HG03097 (cell line): ENCODE data around the gene HUWE1.

Experiments used
- ATAC-seq: cut with Tn5 transposase; IDR thresholded peaks from one replicate; pipeline ENCODE4 v1.9.1; 2021; ENCODE audit not compliant: unreplicated experiment, low FRiP score

Gene HUWE1

DNA sequence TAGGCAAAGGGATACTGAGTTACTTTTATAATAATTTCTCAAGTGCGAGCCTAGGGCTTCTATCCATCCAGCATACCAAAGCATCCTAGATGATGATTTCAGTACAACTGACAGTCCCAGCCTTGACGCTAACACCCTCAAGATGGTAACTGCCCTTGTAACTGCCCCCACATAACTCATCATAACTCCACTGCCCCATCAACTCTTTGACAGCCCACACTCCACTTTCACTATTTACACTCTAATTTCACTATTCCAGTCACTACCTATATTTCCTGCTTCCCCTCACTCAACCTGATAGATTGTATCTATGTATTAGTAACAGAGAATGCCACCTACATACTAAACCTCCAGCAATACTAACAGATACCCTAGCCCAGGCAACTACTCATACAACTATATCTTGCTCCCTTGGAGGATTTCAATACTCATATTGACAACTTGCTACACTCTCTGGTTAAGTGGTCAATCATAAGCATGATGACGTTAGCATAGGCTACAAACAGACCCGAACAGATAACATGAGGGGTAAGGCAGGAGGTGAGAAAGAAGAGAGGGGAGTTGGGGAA lies 65.0 kb downstream of the HUWE1 start:
- no peak for ATAC-seq

DNA sequence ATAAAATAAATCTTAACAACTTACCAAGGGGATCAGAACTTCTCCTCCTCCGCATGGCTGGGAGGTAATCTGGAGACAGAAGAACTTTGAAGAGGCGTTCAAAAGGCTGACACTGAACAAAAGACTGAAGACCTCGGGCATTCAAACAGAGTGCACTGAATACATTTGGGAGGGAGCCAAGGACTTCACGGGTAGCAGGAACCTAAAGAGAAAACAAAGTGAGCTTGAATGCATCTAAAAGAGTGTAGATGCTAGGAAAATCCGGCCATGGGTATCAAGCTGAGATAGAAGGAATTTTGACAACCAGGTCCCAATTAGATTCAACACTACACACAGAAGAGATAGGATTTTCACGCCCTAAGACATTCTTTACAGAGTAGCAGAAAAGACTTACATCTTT lies 69.6 kb downstream of the HUWE1 start:
- ATAC-seq: no peak

DNA sequence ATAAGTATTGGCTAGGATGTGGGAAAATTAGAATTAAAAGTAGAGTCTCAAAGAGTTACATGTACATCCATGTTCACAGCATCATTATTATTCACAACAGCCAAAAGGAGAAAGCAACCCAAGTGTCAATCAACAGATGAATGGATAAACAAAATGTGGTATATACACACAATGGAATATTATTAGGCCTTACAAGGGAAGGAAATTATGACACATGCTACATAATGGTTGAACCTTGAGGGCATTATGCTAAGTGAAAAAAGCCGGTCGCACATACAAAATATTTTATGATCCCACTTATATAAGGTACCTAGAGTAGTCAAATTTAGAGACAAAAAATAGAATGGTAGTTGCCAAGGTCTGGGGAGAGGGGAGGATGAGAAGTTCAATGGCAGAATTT lies 80.1 kb downstream of the HUWE1 start:
- ATAC-seq: no peak

DNA sequence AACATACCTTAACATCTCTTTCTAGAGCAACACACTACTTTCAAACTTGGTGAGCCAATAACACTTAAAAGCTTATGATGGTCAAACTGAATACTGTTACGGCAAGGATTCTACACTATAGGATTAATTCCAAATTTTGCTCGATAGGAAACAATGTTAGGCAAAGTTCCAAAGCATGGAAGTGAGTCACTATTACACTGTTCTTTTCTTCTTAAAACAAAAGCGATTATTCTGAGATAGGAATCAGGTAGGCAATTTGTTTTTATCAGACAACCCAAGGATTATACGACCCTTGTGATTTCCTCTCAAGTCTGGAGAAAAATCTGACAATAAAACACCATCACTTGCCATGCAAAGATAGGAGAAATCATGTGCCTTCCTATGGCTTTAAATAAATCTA lies 81.5 kb downstream of the HUWE1 start:
- no peak for ATAC-seq

DNA sequence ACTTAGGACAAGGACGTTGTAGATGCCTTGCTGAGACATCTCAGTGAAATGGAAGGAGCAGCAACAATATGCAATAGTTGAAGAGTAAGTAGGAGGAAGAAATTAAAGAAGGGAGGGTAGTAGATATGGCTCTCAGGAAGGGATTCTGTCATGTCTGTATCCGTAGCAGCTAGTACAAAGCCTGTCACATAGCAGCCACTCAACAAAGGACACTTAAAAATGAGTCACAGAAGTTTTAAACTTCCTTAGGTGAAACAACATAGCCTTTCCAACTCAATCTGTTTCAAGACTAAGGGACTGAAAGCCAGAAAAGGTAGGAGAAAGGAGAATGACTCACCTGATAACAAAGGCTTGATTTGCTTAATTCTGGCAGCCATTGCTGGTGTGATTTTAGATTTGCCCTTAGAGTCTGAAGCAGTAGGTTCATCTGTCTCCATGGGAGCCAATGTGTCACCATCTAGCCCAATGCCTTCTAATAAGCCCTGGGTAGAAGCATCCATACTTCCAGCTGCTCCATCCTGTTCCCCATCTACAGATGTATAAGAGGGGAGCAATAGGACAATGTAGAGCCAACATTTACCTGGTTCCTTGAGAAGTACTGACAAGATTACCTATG lies 86.6 kb downstream of the HUWE1 start:
- ATAC-seq: no peak

DNA sequence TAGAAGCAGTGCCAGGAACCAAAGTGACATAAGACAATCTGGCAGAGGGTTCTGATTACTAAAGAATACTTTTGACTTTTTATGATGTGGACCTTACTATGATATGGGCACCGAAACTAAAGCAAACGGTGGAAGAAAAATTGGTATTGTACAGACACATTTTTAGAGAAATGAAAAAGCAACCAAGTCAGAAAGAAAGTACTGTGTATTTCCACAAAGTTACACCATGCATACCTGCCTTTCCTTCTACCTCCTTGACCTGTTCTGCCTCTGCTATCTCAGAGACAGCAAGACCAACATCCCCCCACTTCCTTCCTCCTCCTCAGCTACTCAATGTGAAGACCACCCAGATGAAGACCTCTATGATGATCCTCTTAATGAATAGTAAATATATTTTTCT lies 88.3 kb downstream of the HUWE1 start:
- ATAC-seq: no peak

DNA sequence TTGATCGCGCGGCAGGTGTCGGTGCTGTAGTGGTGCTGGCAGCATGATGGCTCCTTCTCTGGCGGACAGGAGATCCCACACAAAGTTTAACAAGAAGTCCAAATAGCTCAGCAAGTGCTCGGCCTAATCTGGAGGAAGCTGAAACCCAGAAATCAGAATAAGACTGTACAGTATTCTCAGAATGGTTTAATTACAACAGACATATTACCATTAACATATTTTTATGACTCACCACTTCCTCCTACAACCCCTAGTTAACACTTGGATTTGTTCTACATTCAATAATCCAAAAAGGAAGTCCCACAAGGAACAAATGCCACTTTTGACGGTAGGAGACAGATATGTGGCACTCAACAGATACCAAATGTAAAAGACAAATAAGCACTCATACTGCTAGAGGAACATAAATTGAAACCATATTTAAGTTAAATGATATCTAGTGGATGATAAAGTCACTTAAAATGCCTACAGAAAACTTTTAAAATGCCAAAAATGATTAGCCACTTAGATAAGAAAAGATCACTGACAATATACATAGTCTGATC lies 91.2 kb downstream of the HUWE1 start:
- no peak for ATAC-seq

DNA sequence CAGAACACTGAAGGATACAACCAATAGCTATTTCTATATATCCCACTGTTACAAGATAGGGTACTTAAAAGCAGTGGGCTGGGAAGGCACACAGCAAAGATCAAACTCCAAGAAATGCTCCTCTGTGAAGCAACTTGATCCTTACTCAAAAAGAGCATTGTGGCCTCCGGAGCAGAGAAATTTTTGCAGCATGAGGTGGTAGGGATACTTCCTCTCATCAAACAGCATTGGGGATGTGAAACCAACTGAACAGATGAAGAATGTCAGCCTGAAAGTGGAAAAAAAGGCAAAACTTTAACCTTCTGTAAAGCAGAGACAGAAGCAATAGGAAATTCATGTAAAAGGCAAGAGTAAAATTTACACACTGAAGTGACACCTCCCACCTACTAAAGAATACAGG lies 92.2 kb downstream of the HUWE1 start:
- ATAC-seq: no peak

DNA sequence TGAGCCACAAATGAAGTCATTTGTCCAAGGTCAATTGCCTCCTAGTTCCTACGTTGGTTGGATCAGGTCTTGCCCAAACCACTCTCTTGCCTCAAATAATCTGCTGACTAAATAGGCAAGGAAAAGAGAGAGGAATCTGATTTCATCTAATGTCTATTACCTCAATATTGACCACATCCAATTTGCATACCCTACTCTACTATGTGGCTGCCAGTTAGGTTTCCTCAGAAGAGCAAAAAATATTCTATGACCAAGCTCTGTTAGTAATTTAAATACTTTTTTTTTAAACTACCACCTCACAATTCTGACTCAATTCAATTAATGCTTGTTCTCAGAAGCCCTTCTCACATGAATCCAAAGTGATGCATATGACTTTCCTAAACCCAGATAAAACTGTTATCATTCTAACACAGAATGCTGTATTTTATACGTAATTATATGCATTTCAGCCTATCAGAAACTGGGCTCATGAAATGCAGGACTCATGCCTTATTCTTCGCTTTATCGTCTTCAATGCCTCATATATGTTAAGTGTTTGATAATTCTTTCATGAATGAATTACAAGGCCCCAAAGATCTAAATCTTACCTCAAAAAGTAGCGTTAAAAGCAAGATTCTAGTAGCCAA lies 98.6 kb downstream of the HUWE1 start:
- ATAC-seq: no peak

DNA sequence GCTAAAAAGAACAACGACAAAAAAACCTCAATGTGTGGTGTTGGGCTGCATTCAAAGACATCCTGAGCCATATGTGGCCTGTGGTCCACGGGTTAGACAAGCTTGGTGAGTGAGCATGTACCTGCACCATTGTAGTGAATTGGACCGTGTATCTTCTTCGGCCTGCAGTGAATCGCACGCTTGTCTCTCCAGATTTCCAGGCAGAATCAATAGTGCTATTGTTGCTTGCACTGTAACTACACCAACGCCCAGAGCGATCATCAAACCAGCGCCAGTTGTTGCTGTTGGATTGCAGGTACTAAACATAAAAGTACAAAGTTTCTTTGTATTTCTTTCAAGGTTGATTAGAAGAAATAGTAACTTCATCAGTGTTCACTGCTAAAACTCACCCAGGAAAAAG lies 101.6 kb downstream of the HUWE1 start:
- ATAC-seq: no peak

DNA sequence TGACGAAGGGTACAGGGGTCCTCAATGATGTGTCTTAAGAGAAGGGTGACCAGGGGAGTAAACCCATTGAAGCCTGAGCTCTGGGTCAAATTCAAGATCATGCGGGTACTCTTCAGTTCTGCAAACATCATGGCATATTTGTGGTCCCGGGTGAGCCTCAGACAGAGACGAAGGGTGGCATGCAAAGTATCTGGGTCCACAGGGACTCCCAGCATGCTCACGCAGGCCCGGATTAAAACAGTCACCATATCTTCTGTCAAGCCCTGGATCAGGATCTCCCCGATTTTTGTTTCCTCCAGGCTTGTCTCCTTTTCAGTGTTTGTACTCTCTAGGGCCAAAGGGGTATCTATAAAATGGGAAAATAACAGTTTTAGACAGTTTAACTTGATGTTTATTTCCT lies 102.9 kb downstream of the HUWE1 start:
- no peak for ATAC-seq

DNA sequence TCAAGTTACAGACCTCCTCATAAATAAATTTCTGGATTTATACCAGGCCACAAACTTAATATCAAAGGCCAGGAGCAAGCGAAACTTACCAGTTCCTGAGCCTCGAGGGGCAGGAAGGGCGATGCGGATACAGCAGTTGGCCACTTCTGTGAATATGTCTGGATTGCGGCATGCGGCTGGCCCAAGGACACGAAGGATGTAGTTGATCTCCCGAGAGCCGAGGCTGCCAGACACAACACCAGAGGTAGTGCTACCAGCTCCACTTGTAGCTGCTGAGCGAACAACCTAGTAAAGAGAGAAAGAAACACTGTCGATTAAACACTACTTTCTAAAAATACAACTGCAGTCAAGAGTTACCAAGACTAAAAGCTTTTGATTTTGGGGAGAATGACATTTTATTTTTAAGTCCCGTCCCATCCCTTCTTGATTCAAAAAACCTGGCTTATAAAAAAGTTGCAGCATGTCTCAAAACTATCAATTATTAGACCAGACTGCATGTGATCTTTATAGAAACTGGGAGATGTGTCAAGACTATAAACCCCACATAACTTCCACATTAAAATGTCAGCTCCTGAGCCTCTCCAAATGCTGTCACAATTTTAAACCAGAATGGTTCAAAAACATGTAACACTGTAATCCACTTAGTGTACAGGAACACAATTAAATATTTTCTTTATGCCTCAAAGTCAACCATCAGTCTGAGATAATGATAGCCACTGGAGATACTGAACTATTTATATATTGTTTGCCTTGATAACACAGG lies 105.6 kb downstream of the HUWE1 start:
- no peak for ATAC-seq

DNA sequence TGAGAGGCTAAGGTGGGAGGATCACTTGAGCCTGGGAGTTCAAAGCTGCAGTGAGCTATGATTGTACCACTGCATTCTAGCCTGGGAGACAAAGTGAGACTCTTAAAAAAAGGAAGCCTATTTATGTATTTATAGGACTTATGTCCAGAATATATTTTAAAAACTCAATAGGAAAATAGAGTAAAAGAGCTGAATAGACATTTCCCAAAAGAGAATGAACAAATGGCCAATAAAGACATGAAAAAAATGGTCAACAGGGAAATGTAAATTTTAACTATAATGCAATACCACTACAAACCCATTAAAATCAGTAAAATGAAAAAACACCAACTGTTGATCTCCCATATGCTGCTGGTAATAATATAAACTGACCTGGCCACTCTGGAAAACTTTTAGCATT lies 115.0 kb downstream of the HUWE1 start:
- no peak for ATAC-seq

DNA sequence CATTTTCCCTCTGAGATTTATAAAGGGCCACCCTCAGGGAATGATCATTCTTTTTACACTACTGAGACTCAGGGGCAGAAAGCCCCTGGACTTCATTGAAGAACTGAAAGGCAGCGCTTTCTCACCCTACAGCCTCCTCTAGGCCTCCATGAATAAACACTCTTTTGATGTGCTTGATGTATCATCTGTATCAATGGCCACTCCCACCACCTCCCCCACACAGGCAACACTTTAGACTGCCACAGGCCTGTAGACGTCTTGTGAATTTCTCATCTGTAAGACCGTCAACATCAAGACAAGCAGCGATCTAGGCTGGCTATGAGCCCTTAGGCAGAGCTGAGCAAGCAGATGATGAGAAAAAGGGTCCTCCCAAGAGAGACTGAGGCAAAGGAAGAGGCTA lies 123.2 kb downstream of the HUWE1 start:
- ATAC-seq: no peak

DNA sequence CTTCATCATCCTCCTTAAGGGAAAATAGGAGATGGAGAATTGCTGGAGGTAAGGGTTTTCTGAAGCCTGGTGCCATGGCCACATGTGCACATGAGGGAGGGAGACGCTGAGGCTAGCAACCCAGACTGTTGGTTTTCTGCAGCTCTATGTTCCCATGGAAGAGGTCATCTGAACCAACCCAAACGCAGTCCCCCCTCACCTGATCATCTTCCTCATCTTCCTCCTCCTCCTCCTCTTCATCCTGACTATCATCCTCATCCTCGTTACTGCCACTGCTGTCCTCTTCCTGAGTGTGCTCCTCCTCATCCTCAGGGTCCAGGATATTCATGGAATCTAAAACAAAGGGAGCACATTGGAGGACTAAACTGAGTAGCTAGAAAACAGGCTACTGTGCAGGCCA lies 124.6 kb downstream of the HUWE1 start:
- ATAC-seq: no peak

DNA sequence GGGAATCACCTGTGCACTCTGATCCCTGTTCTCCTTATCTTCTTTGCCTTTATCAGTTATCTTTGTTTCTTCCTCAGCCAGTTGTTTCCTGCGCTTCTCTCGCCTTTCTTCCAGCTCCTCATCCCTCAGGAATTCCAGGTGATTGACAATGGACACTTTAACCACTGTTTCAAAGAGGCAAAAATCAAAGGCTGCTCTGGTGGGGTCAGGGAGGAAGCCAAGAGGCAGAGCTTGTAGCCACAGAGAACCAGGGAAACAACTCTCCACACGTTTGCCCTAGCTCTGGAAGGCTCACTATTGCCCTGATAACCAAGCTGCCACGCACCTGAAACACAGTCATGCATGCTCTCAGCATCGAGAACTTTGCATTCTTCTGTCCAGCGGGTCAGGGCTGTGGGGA lies 127.9 kb downstream of the HUWE1 start:
- no peak for ATAC-seq

DNA sequence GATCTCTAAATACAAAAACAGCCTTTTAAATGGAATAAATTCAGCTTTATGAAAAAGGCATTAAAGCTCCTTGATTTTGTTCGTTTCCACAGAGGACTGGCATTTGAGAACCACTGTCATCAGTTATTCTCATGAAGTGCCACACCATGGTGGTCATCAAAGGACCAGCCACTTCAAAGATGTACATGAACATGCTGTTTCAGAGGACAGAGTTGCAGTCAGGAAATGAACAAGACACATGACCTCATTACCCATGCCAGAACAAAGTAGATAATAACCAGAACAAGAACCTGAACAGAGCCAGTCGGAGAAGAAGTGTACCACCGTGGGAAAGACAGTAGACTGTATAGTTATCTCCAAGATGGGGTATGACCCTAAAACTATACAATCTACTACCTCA lies 129.7 kb downstream of the HUWE1 start:
- no peak for ATAC-seq

DNA sequence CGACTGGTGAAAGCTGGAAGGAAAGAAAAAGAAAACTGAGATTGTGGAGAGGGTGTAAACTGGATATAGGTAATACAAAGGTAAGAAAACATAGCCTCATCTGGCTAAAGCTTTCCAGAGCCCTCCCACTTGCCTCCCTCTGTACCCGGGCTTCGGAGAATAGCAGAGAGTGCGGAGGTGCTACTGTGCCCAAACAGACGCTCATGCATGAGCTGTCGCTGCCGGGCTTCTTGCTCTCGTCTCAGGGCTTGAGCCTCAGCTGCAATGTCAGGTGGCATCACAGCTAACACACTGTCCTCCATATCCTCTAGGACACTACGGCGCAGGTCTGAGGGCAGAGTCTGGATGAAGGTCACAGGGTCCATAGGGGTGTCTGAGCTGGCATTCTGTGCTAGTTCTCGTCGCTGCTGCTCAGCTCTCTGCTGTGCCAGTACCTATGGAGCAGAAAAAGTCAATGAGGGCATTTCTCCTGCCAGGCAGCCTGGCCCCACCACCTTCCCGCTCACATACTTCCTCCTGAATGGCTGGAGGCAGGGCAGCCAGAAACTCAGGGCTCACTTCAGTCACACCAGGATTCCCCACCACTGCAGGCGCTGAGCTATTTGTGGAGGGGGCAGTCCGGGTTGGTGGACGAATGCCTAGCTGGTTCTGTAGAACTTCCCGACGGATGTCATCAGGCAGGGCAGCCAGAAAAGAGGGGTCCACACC lies 135.6 kb downstream of the HUWE1 start:
- ATAC-seq: no peak

DNA sequence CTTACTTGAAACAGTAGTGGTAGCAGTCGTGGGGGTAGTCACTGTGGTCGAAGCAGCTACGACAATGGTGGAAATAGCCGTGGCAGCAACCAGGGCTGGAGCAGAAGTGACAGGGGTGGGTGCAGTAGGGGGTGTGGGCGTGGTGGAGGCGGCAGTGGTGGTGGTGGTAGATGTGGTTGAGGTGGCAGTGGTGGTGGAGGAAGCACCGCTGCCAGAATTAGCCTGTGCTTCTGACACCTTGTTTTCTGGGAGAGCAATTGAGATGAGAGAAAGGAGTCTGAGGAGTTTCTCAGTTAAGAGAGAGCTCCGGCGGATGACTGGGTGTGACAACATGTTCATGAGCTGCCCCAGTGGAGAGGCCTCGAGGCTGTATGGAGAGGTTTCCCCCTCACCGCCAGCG lies 138.9 kb downstream of the HUWE1 start:
- no peak for ATAC-seq

DNA sequence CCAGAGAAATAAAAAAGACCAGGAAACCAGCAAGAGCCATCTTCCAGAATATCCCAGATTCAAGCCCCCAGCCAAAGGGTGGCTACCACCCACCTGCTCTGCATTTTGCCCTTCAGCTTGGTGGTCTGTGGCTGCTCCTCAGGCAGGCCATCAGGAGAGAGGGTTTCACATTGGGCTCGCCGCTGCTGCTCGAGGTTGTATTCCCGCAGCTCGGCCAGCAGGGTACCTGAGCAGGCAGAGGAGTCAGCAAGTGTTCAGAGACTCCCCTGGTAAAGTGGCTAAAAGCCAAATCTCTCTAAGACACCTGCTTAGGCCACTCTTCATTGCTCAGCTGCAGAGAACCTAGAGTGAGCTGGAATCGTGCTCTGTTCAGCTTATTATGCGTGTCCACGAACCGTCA lies 141.6 kb downstream of the HUWE1 start:
- ATAC-seq: no peak

DNA sequence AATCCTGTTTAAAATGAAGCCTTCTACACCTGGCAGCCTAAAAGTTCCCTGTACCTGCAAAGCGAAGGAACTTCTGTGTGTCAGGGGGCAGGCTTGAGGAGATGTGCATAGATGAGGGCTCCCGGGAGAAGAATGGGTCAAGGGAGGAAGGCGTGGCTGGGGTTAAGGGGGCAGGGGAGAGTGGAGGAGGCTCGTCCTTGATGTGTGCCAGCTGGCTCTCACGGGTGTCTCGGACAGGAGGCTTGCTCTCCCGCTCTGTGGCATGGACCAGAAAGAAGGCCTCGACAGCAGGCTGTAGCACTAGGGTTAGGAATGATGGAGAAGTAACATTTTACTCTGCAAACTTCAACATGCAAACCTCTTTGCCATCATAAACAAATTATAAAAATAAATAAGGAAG lies 147.7 kb downstream of the HUWE1 start:
- no peak for ATAC-seq
